A673 (cell line): ENCODE results near the gene GRK4.

Experiments used
- CTCF ChIP-seq: fragments of 300-800, 200-600 bp; sonication (generic); conservative IDR thresholded peaks from 2 replicates; pipeline ENCODE4 v1.5.1; 2017; ENCODE audit warnings: low read depth, mild to moderate bottlenecking, antibody characterized with exemption, low read length, moderate library complexity, mixed read lengths
- EZH2 ChIP-seq: fragments of 200-600 bp; sonication (generic); IDR thresholded peaks from 2 replicates; pipeline ENCODE4 v1.6.1; 2017; ENCODE audit warnings: borderline replicate concordance, low read depth, mild to moderate bottlenecking, mixed read lengths, antibody characterized with exemption, low read length; ENCODE audit not compliant: poor library complexity, severe bottlenecking

GRCh38 chr4:2968381-2968780 lies 5.0 kb downstream of the GRK4 start:
- TF ChIP-seq CTCF (no peak), EZH2 (no peak)
